H1 (cell line): ENCODE data around the gene SFXN4. TPM values are rescaled to one million over a fixed set of nuclear protein-coding genes. Genes with fewer than 3 reads are reported as not detected.

Experiments
- CTCF ChIA-PET: fragments of 300-600 bp; sonication (Branson Sonifier 250); formaldehyde crosslinking; loops from one replicate; lab custom pipeline; 2021; ENCODE audit not compliant: partially characterized antibody; lab: Charles Lee
- POLR2A ChIA-PET: fragments of 300-600 bp; sonication (Branson Sonifier 250); formaldehyde crosslinking; loops from one replicate; lab custom pipeline; 2021; ENCODE audit warnings: inconsistent platforms; ENCODE audit not compliant: partially characterized antibody; lab: Charles Lee
- DNase-seq, 2 experiments: peaks; one replicate each; pipeline versions ENCODE4 v3.0.0 to v3.0.0-alpha.2; 2010 to 2022; ENCODE audit warnings: low spot score in 2 of 2, low read depth in 1 of 2, mixed read lengths in 1 of 2
- FAIRE-seq: peaks from 2 replicates; lab custom pipeline; 2011; peaks lifted over from hg19 to GRCh38; lab: Jason Lieb, UNC
- H2AFZ ChIP-seq: 2 replicates; pipeline ENCODE4 v1.8.1; 2012; ENCODE audit warnings: low read length, inconsistent platforms
- H2AK5ac ChIP-seq: 2 replicates; pipeline ENCODE4 v1.6.1; 2013; ENCODE audit warnings: low read depth, low read length
- H2BK120ac ChIP-seq: replicated peaks from 2 replicates; pipeline ENCODE3; 2013; ENCODE audit warnings: low read depth, low read length, inconsistent platforms
- H2BK12ac ChIP-seq: 2 replicates; pipeline ENCODE4 v1.6.1; 2013; ENCODE audit warnings: low read depth, low read length
- H2BK15ac ChIP-seq: 2 replicates; pipeline ENCODE4 v1.6.1; 2013; ENCODE audit warnings: low read length
- H2BK20ac ChIP-seq: 2 replicates; pipeline ENCODE4 v1.6.1; 2013; ENCODE audit warnings: low read length
- H2BK5ac ChIP-seq: 2 replicates; pipeline ENCODE4 v1.6.1; 2013; ENCODE audit warnings: low read depth, low read length
- H3K14ac ChIP-seq: 2 replicates; pipeline ENCODE4 v1.6.1; 2013; ENCODE audit warnings: inconsistent platforms; ENCODE audit not compliant: insufficient read length
- H3K18ac ChIP-seq: 2 replicates; pipeline ENCODE4 v1.6.1; 2013; ENCODE audit warnings: low read length; ENCODE audit errors: extremely low read depth
- H3K23ac ChIP-seq: 2 replicates; pipeline ENCODE4 v1.6.1; 2013; ENCODE audit warnings: inconsistent platforms; ENCODE audit not compliant: insufficient read length
- H3K23me2 ChIP-seq: 2 replicates; pipeline ENCODE4 v1.6.1; 2013; ENCODE audit warnings: low read depth, low read length
- H3K27ac ChIP-seq: 2 replicates; pipeline ENCODE4 v1.6.1; 2011; ENCODE audit warnings: low read depth, low read length, inconsistent platforms
- H3K27me3 ChIP-seq, 4 experiments: replicated peaks in 1 of 4; 1 replicate in 1 of 4; 2 replicates in 3 of 4; pipeline versions ENCODE4 v1.6.1 to v1.8.1; 2011 to 2013; ENCODE audit warnings: low read length in 3 of 4, mild to moderate bottlenecking in 3 of 4, inconsistent platforms in 2 of 4, mixed read lengths in 2 of 4, moderate library complexity in 1 of 4; ENCODE audit not compliant: control insufficient read depth in 3 of 4, insufficient read depth in 3 of 4; ENCODE audit errors: extremely low read depth in 1 of 4
- H3K36me3 ChIP-seq, 4 experiments: 2 replicates each; pipeline versions ENCODE4 v1.6.1 to v1.8.1; 2011 to 2013; ENCODE audit warnings: mild to moderate bottlenecking in 4 of 4, low read length in 3 of 4, moderate library complexity in 2 of 4, control low read depth in 1 of 4, inconsistent platforms in 1 of 4; ENCODE audit not compliant: insufficient read depth in 4 of 4, control insufficient read depth in 2 of 4
- H3K4ac ChIP-seq: replicated peaks from 2 replicates; pipeline ENCODE3; 2013; ENCODE audit warnings: low read length, low read depth, mixed read lengths, inconsistent platforms; ENCODE audit not compliant: insufficient read length
- H3K4me1 ChIP-seq, 4 experiments: replicated peaks in 1 of 4; 1 replicate in 1 of 4; 2 replicates in 3 of 4; pipeline versions ENCODE4 v1.6.1 to v1.8.1; 2011 to 2013; ENCODE audit warnings: low read length in 3 of 4, inconsistent platforms in 2 of 4, mixed read lengths in 1 of 4; ENCODE audit not compliant: insufficient read depth in 4 of 4, control insufficient read depth in 3 of 4
- H3K4me2 ChIP-seq, 2 experiments: 2 replicates each; pipeline versions ENCODE4 v1.6.1 to v1.8.1; 2011 to 2013; ENCODE audit warnings: low read depth in 2 of 2, low read length in 2 of 2, control low read depth in 1 of 2, inconsistent platforms in 1 of 2, mild to moderate bottlenecking in 1 of 2; ENCODE audit not compliant: insufficient read depth in 1 of 2
- H3K4me3 ChIP-seq, 4 experiments: fragments of 200-600, 300-600 bp in 1 of 4; sonication (generic), shearing (Covaris generic), sonication (Bioruptor Twin) in 1 of 4; 2 replicates each; pipeline versions ENCODE4 v1.5.1 to v1.8.1; 2011 to 2016; ENCODE audit warnings: low read length in 4 of 4, low read depth in 3 of 4, control low read depth in 2 of 4, inconsistent platforms in 2 of 4, mild to moderate bottlenecking in 2 of 4, mixed read lengths in 1 of 4, moderate library complexity in 1 of 4; ENCODE audit not compliant: insufficient read depth in 2 of 4; ENCODE audit errors: extremely low read depth in 1 of 4
- H3K56ac ChIP-seq: replicated peaks from 2 replicates; pipeline ENCODE3; 2013; ENCODE audit warnings: low read depth, mild to moderate bottlenecking, mixed read lengths, low read length, inconsistent platforms; ENCODE audit not compliant: insufficient read length
- H3K79me1 ChIP-seq: 2 replicates; pipeline ENCODE4 v1.6.1; 2013; ENCODE audit warnings: low read depth, low read length, control low read depth
- H3K79me2 ChIP-seq, 2 experiments: 2 replicates each; pipeline versions ENCODE4 v1.6.1 to v1.8.1; 2012 to 2013; ENCODE audit warnings: low read length in 2 of 2, mild to moderate bottlenecking in 2 of 2, inconsistent platforms in 1 of 2; ENCODE audit not compliant: insufficient read depth in 2 of 2, control insufficient read depth in 1 of 2
- H3K9ac ChIP-seq, 4 experiments: replicated peaks in 1 of 4; 1 replicate in 1 of 4; 2 replicates in 3 of 4; pipeline versions ENCODE4 v1.6.1 to v1.8.1; 2011 to 2013; ENCODE audit warnings: low read depth in 3 of 4, low read length in 3 of 4, control low read depth in 2 of 4, mild to moderate bottlenecking in 2 of 4, moderate library complexity in 2 of 4, inconsistent platforms in 1 of 4; ENCODE audit errors: extremely low read depth in 1 of 4
- H3K9me3 ChIP-seq, 2 experiments: 2 replicates each; pipeline versions ENCODE4 v1.6.1 to v1.8.1; 2012 to 2013; ENCODE audit warnings: mild to moderate bottlenecking in 2 of 2, moderate library complexity in 2 of 2, control low read depth in 1 of 2, inconsistent platforms in 1 of 2, low read depth in 1 of 2, low read length in 1 of 2, mixed read lengths in 1 of 2; ENCODE audit not compliant: insufficient read depth in 2 of 2
- H4K20me1 ChIP-seq, 2 experiments: replicated peaks in 1 of 2; 2 replicates each; pipeline versions ENCODE3 to v1.8.1; 2011 to 2013; ENCODE audit warnings: inconsistent platforms in 2 of 2, low read length in 2 of 2, mild to moderate bottlenecking in 1 of 2; ENCODE audit not compliant: insufficient read depth in 2 of 2, control insufficient read depth in 1 of 2
- H4K5ac ChIP-seq: 2 replicates; pipeline ENCODE4 v1.6.1; 2013; ENCODE audit warnings: low read length, low read depth, mixed read lengths, inconsistent platforms; ENCODE audit not compliant: insufficient read length
- H4K8ac ChIP-seq: 2 replicates; pipeline ENCODE4 v1.8.0; 2013; ENCODE audit warnings: mild to moderate bottlenecking, moderate library complexity, low read length, inconsistent platforms; ENCODE audit not compliant: insufficient read depth; ENCODE audit errors: extremely low read depth
- H4K91ac ChIP-seq: replicated peaks from 2 replicates; pipeline ENCODE3; 2013; ENCODE audit warnings: low read length, mixed read lengths, inconsistent platforms; ENCODE audit not compliant: insufficient read length
- CBX5 ChIP-seq: fragments of 300-800, 300-1000 bp; sonication (generic); IDR thresholded peaks from 2 replicates; pipeline ENCODE4 v1.7.1; 2016; ENCODE audit warnings: antibody characterized with exemption, low read length, low read depth
- MAFK ChIP-seq: IDR thresholded peaks from 2 replicates; pipeline ENCODE4 v1.6.1; 2012; ENCODE audit warnings: low read depth, mild to moderate bottlenecking, improper control_type of control experiment, low read length
- RAD21 ChIP-seq, 2 experiments: IDR thresholded peaks in 1 of 2; conservative IDR thresholded peaks in 1 of 2; 2 replicates each; pipeline ENCODE4 v1.6.1; 2011; ENCODE audit warnings: low read depth in 2 of 2, low read length in 2 of 2, improper control_type of control experiment in 1 of 2, inconsistent platforms in 1 of 2, mild to moderate bottlenecking in 1 of 2, moderate library complexity in 1 of 2
- SAP30 ChIP-seq: fragments of 300-600 bp; sonication (generic); IDR thresholded peaks from 2 replicates; pipeline ENCODE4 v1.7.1; 2012; ENCODE audit warnings: low read length, moderate library complexity, mild to moderate bottlenecking, inconsistent platforms; ENCODE audit not compliant: insufficient read depth, insufficient replicate concordance
- SRF ChIP-seq: IDR thresholded peaks from 2 replicates; pipeline ENCODE4 v1.6.1; 2011; ENCODE audit warnings: mild to moderate bottlenecking, low read depth, low read length, moderate library complexity
- ZNF274 ChIP-seq: IDR thresholded peaks from 2 replicates; pipeline ENCODE4 v1.7.0; 2012; ENCODE audit warnings: low read length, borderline replicate concordance; ENCODE audit errors: extremely low read depth
- WGBS, 2 experiments: shearing (Covaris generic) in 1 of 2; methylation state at CpG; one replicate each; pipeline versions ENCODE4 v1.1.6 to v1.1.7; 2013 to 2015; ENCODE audit warnings: low lambda C conversion rate in 2 of 2, mixed read lengths in 2 of 2, inconsistent platforms in 1 of 2, low coverage in 1 of 2, missing lambda C conversion rate in 1 of 2; ENCODE audit not compliant: insufficient replicate concordance in 2 of 2, insufficient coverage in 1 of 2, insufficient read length in 1 of 2; ENCODE audit errors: extremely low coverage in 1 of 2, missing lambda C conversion rate in 1 of 2; 5-methylcytosine and 5-hydroxymethylcytosine counted together
- polyA plus RNA-seq, 7 experiments: library from polyadenylated mRNA; depleted of rRNA in 3 of 7; stranded (reverse) in 5 of 7; unstranded in 2 of 7; fragments of >200 nt in 5 of 7; fragments of 200-250 nt in 2 of 7; gene quantifications; 1 replicate in 5 of 7; 2 replicates in 1 of 7; 4 replicates in 1 of 7; pipeline versions ENCODE4 v1.2.1 to v1.2.3, GENCODE V29; 2011 to 2013; ENCODE audit warnings: missing spikeins in 2 of 7, mixed read lengths in 2 of 7
- total RNA-seq: library from RNA; stranded (reverse); fragmentation: NEBNext Ultra II Directional; extraction: Animal tissue kit (Norgen Biotek cat#: 25700); gene quantifications from 2 replicates; pipeline ENCODE4 v1.2.1, GENCODE V29; 2021
- TF ChIP-seq, protein P1 (sequence below): IDR thresholded peaks from 2 replicates; pipeline ENCODE4 v1.6.1; 2011; ENCODE audit warnings: low read length, improper control_type of control experiment

SFXN4 gene
- total and polyA plus RNA-seq, 2 of the 8 experiments (the other 6 are each of a cell fraction or from before 2014, with no cell fraction given) = 15.4 to 21.6 TPM

DNA sequence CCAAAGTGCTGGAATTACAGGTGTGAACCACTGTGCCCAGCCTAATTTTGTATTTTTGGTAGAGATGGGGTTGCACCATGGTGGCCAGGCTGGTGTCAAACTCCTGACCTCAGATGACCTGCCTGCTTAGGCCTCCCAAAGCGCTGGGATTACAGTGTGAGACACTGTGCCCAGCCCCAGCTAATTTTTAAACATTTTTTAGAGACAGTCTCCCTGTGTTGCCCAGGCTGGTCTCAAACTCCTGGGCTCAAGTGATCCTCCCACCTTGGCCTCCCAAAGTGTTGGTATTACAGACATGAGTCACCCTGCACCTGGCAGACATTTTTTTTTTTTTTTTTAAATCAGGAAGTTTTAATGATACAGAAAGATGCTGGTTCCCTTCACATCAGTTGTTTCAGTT is 46.1 kb downstream of the SFXN4 start:
- 100% methylated on average over 1 of the region's 1 CpG; no CpG with 5 or more reads in 1 of the 2 experiments for WGBS, 2 experiments
- H3K14ac ChIP-seq = no peak overlapping the region
- H3K27me3 ChIP-seq = no peaks in the 10 kb centered on the region
- H3K9ac ChIP-seq = no peak overlapping the region
- H2BK120ac ChIP-seq = no peak overlapping the region
- no peak overlapping the region for H3K56ac ChIP-seq
- no peaks in the 10 kb centered on the region for H3K79me1 ChIP-seq
- H3K4me1 ChIP-seq = no peaks in the 10 kb centered on the region
- H3K27ac ChIP-seq = no peak overlapping the region
- peaks cover 7 to 62% (median 32%) of the 10 kb centered on the region in 4 experiments for H3K36me3 ChIP-seq
- no peak overlapping the region for H2BK5ac ChIP-seq
- no peak overlapping the region for H3K4ac ChIP-seq
- no peaks in the 10 kb centered on the region for H3K9me3 ChIP-seq
- DNase-seq (no peak), FAIRE-seq (no peak)
- H2BK15ac ChIP-seq = no peak overlapping the region
- no peaks in the 10 kb centered on the region for H4K20me1 ChIP-seq
- no peak overlapping the region for H3K18ac ChIP-seq
- no peak overlapping the region for H2AK5ac ChIP-seq
- no peak overlapping the region for H4K5ac ChIP-seq
- no peak overlapping the region for H3K4me2 ChIP-seq
- no peaks in the 10 kb centered on the region for H3K79me2 ChIP-seq
- H2BK20ac ChIP-seq = no peak overlapping the region
- H4K91ac ChIP-seq = no peak overlapping the region
- no peak overlapping the region for H4K8ac ChIP-seq
- no peak overlapping the region for H2AFZ ChIP-seq
- no peak overlapping the region for H3K4me3 ChIP-seq
- H2BK12ac ChIP-seq = no peak overlapping the region
- ChIA-PET CTCF (no interaction called here), POLR2A (interaction anchor here (1.1 kb wide), 1 partner anchor 15 kb away, joined by 5 read pairs; no protein-coding TSS in a partner anchor)
- no peaks in the 10 kb centered on the region for H3K23me2 ChIP-seq
- no peak overlapping the region for H3K23ac ChIP-seq
- TF ChIP-seq RAD21 (IDR thresholded peaks at IDR 0.05 in 1 of 2, conservative IDR thresholded peaks at IDR 0.05 in 1 of 2; ENCODE audit: low read depth in 2 of 2, low read length in 2 of 2) (no peak), SRF (no peak), CBX5 (no peak), ZNF274 (no peak), MAFK (no peak), SAP30 (no peak)
- TF ChIP-seq, protein P1, sequence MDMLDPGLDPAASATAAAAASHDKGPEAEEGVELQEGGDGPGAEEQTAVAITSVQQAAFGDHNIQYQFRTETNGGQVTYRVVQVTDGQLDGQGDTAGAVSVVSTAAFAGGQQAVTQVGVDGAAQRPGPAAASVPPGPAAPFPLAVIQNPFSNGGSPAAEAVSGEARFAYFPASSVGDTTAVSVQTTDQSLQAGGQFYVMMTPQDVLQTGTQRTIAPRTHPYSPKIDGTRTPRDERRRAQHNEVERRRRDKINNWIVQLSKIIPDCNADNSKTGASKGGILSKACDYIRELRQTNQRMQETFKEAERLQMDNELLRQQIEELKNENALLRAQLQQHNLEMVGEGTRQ = no peak
